Endometrial microvascular endothelial cells (primary cell): ENCODE data around the gene CALCR. TPM values are rescaled to one million over a fixed set of nuclear protein-coding genes. Genes with fewer than 3 reads are reported as not detected.

Experiments used
- in situ Hi-C: cut with HindIII; loops from 2 replicates; pipeline ENCODE4 v1.10.0; 2017; ENCODE audit warnings: low sequenced_read_pairs, low pct_unique_long_range_greater_than_20kb; ENCODE audit errors: inconsistent ontology term
- total RNA-seq: library from RNA; depleted of rRNA; stranded (reverse); fragments of >200 nt; gene quantifications from one replicate; pipeline ENCODE4 v1.2.3, GENCODE V29; 2015; ENCODE audit errors: inconsistent ontology term

Gene CALCR
- total RNA-seq, 1 donor from 2014 or later = not detected

- in situ Hi-C loops = no loop called here
Measured at GRCh38 chr7:93390660-93391059, 183.9 kb downstream of the CALCR start.

GRCh38 chr7:93382362-93382761, 192.2 kb downstream of the CALCR start:
- in situ Hi-C loops = no loop called here

GRCh38 chr7:93378131-93378760, 196.3 kb downstream of the CALCR start:
- in situ Hi-C loops = no loop called here

- in situ Hi-C loops = no loop called here
Measured at GRCh38 chr7:93375603-93376002, 198.9 kb downstream of the CALCR start.
